HG03135 (cell line): ENCODE data around the gene RBM41.
"Not testable (repeated sequence)": the region's sequence is repeated elsewhere in the genome, so short reads cannot be mapped to it uniquely, and the experiment has no call there.

ENCODE experiments used
- ATAC-seq: cut with Tn5 transposase; IDR thresholded peaks from one replicate; pipeline ENCODE4 v1.9.1; 2021; ENCODE audit warnings: mild to moderate bottlenecking, moderate library complexity; ENCODE audit not compliant: unreplicated experiment

Gene RBM41

DNA sequence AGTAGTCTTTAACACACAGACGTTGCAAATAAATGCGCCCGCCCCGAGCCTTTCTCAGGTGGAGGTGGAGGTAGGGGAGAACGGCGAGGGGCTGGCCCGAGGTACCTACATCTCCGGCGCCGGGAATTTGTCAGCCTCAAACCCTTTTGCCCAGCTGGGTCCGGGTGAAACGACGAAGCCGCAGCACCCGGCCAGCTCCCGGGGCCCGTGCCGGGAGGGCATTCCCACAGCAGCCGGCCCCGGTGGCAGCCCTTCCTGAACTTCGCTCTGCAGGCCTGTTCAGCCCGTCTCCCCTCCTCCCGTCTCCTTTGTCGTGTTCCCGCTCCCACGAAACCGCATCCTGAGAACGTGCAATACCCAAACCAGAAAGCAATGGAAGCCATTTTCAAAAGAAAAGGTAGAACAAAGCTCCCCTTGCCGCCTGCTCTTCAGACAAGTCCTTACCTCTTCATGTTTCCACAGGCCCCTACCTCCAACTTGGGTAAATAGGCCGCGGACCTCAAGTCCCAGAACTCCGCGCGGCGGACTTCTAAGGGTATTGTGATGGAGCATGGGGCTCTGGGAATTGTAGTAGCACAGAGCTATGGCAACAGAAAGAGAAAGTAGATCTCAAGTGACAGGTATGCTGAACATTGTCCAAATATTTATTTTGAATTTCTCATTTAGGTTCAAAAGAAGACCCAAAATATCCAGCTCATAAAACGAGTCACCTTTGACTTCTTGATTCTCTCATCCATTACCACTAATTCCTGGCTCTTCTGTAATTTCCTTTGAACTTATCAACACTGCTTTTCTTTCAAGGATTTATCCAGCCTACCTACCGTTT, at the start of gene RBM41:
Gene RBM41 (minus strand): TSS at position 501 of the 826 bp plus-strand sequence. CDS start 49 bp downstream, at position 452.
- ATAC-seq = peak; percentile 99

DNA sequence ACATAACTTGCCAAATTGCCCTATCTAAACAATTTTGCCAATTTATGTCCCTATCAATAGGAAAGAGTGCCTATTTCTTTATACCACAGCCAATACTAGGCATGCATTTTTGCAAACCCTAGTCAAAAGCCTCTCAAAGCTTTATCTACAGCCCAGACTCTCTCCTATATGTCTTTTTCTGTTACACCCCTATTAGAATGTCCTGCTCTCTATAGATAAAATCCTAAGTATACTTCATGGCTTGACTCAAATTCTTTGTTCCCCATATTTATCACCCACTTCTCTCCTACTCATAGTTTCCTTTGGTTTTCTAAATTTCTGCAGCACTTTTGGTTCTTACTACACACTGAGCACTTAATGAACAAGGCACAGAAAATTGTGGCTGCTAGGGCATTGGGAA, 49.6 kb upstream of the RBM41 start:
- no peak for ATAC-seq

DNA sequence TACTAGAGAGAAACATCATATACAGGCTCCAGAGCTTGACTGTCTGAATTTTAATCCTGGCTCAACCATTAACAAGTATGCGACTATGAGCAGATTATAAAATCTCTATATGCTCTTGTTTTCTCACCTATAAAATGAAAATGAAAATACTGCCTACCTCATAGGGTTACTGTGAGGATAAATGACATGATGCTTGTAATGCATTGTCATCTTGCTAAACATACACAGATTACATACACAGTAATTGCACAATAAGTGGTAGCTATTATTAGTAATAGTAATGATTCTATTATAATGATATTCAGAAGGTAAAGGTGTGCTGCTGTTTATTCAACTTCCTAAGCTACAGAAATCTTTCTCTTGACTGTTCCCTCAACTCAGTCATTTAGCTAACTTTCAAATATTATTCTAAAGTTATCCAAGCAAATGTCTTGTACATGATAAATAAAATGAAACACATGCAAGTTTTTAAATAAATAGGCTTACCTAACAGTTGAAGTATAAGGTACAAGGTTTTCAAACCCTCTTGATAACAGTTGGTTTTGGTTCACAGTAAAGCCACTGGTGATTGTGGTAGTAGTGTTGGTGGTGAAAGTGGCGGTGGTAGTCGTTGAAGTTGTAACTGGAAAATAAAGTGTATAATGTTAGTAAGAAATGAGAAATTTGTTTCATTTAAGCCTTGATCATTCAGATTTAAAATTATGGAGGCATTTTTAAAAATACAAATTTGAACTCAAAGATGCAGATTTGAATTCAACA, 48.7 kb upstream of the RBM41 start:
- no peak for ATAC-seq

DNA sequence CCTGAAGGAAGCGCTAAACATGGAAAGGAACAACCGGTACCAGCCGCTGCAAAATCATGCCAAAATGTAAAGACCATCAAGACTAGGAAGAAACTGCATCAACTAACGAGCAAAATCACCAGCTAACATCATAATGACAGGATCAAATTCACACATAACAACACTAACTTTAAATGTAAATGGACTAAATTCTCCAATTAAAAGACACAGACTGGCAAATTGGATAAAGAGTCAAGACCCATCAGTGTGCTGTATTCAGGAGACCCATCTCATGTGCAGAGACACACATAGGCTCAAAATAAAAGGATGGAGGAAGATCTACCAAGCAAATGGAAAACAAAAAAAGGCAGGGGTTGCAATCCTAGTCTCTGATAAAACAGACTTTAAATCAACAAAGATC, 39.0 kb upstream of the RBM41 start:
- ATAC-seq = not testable (repeated sequence)

DNA sequence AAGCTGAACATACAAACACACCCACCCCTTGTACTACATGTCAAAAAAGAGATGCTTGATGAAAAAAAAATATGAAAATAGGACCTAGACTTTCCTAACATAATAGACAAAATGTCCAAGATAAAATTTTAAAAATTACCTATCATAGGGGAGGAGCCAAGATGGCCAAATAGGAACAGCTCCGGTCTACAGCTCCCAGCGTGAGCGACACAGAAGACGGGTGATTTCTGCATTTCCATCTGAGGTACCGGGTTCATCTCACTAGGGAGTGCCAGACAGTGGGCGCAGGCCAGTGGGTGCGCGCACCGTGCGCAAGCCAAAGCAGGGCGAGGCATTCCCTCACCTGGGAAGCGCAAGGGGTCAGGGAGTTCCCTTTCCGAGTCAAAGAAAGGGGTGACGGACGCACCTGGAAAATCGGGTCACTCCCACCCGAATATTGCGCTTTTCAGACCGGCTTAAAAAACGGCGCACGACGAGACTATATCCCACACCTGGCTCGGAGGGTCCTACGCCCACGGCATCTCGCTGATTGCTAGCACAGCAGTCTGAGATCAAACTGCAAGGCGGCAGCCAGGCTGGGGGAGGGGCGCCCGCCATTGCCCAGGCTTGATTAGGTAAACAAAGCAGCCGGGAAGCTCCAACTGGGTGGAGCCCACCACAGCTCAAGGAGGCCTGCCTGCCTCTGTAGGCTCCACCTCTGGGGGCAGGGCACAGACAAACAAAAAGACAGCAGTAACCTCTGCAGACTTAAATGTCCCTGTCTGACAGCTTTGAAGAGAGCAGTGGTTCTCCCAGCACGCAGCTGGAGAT, 37.2 kb upstream of the RBM41 start:
- not testable (repeated sequence) for ATAC-seq

DNA sequence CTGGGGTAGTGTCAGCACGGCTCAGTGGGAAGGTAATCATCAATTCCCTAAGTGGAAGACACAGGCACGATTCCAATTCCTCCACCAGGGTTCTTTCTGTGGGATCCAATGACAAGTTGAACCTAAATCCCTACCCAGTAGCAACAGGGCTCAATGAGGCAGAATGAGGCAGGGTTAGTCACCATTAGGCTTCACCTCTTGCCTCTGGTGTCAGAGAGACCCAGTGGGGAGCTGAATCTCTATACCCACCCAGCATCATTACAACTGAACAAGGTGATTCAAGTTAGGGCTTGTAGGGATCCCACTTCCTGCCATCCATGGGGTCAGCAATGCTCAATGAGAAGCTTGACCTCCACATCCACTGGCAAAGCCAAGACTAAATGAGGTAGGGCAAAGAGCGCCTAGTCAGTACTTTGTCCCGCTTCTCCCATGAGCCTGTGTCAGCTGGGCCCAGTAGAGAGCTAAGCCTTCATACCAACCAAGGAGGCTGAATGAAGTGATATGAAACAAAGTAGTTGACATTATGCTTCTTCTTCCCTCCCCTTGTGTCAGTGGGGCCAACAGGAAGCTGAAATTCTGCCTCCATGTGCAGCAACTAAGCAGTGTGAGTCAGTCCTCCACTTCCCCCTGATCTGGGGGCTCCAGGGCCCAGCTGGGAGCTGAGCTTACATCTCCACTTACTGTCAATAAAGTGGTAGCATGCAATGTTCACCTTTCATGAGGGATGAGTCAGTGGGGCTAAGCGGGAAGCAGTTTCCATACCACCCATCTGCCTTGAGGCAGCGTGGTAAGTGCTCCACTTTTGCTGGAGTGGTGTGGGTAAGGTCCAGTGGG, 36.4 kb upstream of the RBM41 start:
- no peak for ATAC-seq

DNA sequence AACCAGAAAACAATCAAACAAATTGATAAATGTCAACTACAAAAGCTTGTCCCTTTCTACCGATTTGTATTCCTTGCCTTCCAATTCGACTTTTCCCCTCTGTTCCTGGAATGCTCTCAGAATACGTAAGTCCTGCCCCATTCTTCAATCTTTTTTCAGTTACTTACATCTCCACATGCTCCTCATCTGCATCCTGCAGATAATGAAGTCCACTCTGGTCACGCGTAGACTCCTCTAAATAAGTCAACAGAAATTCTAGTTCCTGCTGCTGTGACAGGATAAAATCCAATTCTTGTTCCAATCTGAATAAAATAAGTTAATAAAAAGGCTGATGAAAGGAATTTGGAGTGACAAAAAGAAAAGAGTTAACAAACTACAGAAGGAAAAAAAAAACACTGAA, 34.4 kb upstream of the RBM41 start:
- ATAC-seq = no peak

DNA sequence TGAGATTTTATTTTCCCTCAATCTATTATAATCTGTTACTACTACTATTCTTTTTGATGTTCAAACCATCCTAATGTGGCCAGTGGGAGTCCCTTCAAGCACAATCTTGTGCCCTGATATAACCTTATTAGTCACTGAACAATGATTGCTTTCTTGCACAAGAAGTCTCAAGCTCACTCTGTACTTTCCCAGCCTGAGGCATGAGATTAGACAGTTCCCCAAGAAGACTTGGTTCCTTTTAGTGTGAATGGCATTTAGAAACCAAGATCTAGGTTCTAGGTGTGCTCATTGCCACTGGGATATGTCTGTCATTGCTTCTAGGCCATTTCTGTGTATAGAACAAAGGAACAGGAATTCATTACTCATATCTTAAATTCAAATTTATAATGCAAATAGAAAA, 28.0 kb upstream of the RBM41 start:
- no peak for ATAC-seq

DNA sequence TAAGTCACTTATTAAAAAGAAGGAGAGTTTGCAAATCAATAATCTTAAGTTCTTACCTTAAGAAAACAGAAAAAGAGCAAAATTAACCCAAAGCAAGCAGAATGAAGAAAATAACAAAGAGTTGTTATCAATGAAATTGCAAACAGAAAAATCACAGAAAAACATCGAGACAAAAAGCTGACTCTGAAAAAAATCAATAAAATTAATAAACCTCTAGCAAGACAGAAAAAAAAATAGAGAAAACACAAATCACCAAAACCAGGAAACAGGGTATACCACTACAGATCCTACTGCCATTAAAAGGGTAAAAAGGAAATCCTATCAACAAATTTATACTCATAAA, 17.3 kb upstream of the RBM41 start:
- ATAC-seq = no peak

DNA sequence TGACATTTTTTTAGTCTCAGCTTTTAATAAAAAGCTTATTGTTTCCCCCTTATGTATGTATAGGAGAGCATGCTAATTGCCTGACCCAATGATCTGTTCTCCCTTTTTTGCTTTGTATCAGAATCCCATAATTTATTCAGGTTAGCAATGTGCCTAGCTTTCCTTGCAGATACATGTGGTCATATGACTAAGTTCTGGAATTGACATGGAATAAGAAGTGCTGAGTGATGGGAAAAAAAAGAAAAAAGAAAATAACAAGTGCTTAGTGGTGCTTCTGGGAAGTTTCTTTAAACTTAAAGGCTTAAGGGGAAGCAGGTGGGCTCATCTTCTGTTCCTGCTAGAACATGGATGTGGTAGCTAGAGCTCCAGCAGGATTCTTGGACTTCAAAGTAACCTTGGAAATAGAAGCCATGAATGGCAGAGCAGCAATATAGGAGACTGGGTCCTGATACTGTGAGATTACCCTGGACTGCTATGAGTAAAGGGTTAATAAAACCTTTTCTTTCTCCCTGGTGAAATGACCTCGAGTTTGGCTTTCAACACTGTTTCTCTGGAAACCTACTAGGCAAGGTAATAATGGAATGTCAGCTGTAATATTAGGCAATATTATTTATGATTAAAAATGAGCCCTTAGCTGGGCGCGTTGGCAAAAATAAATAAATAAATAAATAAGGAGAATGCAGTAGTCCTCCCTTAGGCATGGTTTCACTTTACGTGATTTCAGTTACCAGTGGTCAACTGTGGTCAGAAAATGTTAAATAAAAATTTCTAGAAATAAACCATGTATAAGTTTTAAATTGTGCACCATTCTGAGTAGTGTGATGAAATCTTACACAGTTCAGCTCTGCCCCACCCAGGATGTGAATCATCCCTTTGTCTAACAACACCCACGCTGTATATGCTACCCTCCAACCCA, 16.7 kb upstream of the RBM41 start:
- ATAC-seq = no peak

DNA sequence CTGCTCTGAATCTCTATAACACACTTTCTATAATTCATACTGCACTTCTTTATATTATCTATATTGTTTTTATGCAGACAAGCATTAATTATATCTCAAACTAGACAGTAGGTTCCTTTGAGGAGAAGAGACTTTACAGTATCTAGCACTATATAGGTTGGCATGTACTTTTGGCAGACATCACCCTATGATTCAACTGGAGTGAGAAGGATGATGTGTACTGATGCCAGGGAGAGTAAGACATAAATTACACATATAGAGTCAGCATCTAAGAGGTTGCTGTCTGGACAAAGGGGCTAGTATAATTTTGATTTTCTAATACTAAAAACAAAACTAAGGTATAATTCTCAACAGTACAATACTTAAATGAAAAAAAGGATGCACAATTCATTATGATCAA, 5.1 kb upstream of the RBM41 start:
- no peak for ATAC-seq

DNA sequence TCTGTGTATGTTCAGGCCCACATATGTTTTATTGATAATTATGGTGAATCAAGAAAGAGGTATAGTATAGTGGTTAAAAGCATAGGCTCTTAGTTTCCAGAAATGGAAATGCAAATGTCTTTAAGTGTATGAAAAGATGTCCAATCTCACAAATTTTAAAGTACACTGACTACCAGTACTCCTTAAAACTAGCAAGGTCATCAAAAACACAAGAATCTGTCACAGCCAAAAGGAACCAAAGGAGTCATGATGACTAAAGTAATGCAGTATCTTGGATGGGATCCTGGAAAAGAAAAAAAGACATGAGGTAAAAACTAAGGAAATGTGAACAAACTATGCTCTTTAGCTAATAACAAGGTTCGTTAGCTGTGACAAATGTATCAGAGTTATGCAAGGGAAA, 661 bp upstream of the RBM41 start:
- no peak for ATAC-seq

DNA sequence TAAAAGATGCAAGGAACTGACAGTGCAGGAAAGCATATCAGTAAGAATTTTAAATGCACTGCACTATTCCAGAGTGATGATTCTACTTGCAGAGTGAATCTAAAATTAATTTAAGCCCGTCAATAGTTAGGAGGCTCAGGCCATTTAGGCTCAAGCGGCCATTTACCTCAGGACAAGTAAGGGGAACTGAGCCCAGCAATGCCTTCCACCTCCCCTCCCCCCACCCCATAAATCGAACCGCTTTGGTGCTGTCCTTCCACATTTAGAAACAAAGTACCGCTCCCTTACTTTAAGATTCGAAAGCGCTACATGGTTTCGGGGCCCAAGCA, 665 bp downstream of the RBM41 start:
- ATAC-seq = peak; percentile 17

DNA sequence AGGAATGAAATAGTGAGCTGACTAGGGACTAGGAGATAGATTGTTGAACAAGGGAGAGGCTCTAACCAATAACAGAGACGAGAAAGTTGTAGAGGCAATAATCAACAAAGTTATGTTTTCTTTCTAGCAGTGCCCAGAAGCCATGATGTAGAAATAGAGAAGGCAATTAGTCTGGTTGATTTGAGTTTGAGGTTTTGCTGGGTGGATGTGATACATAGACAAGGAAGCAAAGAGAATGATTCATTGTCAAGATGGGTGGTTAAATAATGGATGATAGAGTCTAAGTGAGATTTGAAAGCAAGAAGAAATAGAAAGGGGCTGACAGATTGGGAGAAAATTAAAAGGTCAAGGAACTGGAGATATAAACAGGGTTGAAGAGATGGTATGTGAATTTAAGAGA, 11.2 kb downstream of the RBM41 start:
- no peak for ATAC-seq

DNA sequence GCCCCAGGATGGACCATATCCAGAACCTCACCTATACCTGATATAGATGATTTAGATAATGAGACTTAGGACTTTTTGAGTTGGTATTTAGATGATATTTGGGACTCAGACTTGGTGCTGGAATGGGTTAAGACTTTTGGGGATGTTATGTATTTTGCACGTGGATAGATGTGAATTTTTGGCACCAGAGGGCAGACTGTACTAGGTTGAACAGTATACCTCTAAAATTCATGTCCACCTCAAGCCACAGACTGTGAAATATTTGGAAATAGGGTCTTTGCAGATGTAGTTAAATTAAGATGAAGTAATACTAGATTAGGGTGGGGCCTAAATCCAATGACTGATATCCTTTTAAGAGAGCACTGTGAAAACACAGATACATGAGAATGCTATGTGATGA, 15.6 kb downstream of the RBM41 start:
- ATAC-seq = no peak

DNA sequence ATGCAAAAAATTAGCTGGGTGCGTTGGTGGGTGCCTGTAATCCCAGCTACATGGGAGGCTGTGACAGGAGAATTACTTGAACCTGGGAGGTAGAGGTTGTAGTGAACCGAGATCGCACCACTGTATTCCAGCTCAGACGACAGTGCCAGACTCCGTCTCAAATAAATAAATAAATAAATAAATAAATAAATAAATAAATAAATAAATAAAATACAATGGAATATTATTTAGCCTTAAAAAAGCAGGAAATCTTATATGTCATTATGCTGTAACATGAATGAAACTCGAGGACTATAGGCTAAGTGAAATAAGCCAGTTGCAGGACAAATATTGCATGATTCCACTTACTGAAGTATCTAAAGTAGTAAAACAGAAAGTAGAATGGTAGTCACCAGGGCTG, 42.5 kb downstream of the RBM41 start:
- no peak for ATAC-seq

DNA sequence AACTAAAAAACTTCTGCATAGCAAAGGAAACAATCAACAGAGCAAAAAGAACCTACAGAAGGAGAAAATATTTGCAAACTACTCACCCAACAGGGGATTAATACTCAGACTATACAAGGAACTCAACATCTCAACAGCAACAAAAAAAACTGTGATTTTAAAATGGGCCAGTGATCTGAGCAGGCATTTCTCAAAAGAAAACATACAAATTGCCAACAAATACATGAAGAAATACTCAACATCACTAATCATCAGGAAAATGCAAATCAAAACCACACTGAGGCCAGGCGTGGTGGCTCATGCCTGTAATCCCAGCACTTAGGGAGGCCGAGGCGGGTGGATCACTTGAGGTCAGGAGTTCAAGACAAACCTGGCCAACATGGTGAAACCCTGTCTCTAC, 60.9 kb downstream of the RBM41 start:
- ATAC-seq = not testable (repeated sequence)

DNA sequence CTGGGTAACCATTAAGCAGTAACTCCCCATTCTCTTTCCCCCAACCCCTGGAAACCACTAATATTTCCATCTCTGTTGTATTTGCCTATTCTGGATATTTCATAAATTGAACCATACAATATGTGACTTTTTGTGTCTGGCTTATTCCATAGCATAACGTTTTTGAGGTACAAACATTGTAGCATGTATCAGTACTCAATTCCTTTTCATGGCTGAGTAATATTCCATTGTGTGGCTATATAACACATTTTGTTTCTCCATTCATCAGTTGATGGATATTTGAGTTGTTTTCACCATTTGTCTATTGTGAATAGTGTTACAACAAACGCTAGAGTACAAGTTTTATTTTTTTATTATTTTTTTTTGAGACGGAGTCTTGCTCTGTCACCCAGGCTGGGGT, 63.6 kb downstream of the RBM41 start:
- no peak for ATAC-seq

DNA sequence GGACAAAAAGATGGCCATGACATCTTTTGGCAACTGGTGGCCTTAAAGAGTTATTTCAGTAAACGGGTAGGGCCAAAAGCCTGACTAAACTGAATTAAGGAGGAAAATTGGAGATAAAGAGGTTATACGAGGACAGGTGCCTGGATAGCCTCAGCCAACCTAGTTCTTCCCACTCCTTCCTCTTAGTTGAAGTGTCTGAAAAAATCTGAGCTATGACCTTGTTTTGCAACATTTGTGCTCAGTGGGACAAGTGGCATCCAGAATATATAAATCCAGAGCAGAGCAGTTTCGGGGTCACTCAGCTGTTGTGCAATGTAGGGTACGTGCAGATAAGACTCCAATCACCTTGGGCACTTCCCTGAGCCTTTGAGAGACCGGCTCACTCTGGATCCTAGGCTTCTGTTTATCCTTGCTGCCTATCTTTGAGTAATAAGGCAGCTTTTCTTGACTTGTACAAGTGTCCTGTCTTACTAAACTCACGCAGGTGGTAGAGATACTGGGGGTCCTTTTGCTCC, 68.4 kb downstream of the RBM41 start:
- ATAC-seq = no peak

DNA sequence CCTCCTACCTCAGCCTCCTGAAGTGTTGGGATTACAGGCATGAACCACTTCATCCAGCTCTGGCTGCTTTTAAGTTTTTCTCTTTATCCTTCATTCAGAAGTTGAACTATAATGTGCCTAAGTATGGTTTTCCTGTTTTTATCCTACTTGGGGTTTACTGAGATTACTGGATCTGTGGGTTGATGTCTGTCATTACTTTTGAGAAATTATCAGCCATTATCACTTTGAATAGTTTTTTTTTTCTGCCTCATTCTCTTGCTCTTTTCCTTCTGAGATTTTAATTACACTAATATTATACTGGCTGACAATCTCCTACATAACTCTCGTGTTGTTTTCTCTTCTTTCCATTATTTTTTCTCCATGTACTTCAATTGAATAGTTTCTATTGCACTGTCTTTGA, 71.0 kb downstream of the RBM41 start:
- ATAC-seq = no peak
